HAP-1 (cell line): Measurements from ENCODE around the gene NADSYN1.

Source experiments
- DNase-seq, 2 experiments: peaks; one replicate each; pipeline ENCODE4 v3.0.0-alpha.2; 2016 to 2020; ENCODE audit warnings: low spot score in 2 of 2
- H3K27me3 ChIP-seq: fragments of 250-450 bp; sonication (Bioruptor Pico); 2 replicates; pipeline ENCODE4 v1.5.1; 2020; ENCODE audit warnings: low read depth, mild to moderate bottlenecking, moderate library complexity
- H3K36me3 ChIP-seq: fragments of 250-450 bp; sonication (Bioruptor Pico); replicated peaks from 2 replicates; pipeline ENCODE4 v1.5.1; 2020; ENCODE audit warnings: mild to moderate bottlenecking
- H3K4me1 ChIP-seq: fragments of 250-450 bp; sonication (Bioruptor Pico); 2 replicates; pipeline ENCODE4 v1.5.1; 2020; ENCODE audit warnings: mild to moderate bottlenecking
- H3K4me3 ChIP-seq: fragments of 250-450 bp; sonication (Bioruptor Pico); 2 replicates; pipeline ENCODE4 v1.5.1; 2020; ENCODE audit warnings: mild to moderate bottlenecking, moderate library complexity
- H3K9me3 ChIP-seq: fragments of 250-450 bp; sonication (Bioruptor Pico); 2 replicates; pipeline ENCODE4 v1.5.1; 2020; ENCODE audit warnings: mild to moderate bottlenecking, moderate library complexity
- in situ Hi-C: fragments of 300-500 bp; cut with MboI; formaldehyde crosslinking; loops from 3 replicates; pipeline ENCODE4 v1.14.3; 2020; ENCODE audit warnings: low sequenced_read_pairs, inconsistent platforms, mixed read lengths

The NADSYN1 gene

GRCh38 chr11:71477641-71478527, 24.9 kb downstream of the NADSYN1 start:
- no peaks in the 10 kb centered on the region for H3K9me3 ChIP-seq

DNA sequence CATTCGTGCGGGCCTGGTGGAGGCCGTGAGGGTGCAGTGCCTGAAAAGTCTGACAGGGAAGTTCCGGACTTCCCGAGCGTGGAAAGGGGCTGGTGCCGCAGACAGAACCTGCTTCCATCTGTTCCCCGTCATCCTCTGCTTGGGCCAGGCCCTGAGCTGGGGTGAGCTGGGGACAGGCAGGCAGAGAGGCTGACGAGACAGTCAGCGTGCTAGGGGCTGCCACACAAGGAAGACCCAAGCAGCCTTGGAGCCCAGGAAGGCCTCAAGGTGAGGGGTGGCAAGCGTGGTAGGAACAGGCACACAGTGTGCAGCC, 25.5 kb downstream of the NADSYN1 start:
- H3K36me3 ChIP-seq: peaks cover 15% of the 10 kb centered on the region
- no peak for DNase-seq
- no peaks in the 10 kb centered on the region for H3K9me3 ChIP-seq
- H3K4me3 ChIP-seq: no peak overlapping the region
- H3K4me1 ChIP-seq: no peaks in the 10 kb centered on the region
- H3K27me3 ChIP-seq: no peaks in the 10 kb centered on the region
- in situ Hi-C loops: no loop called here

More at GRCh38 chr11:71477641-71478527, 24.9 kb downstream of the NADSYN1 start:
- in situ Hi-C loops: no loop called here
- Histone ChIP-seq H3K36me3 (peaks cover 14% of the 10 kb centered on the region), H3K4me3 (no peak overlapping the region), H3K27me3 (no peaks in the 10 kb centered on the region), H3K4me1 (no peaks in the 10 kb centered on the region)
- no peak for DNase-seq

- no peaks in the 10 kb centered on the region for H3K4me1 ChIP-seq
- no peaks in the 10 kb centered on the region for H3K9me3 ChIP-seq
- H3K27me3 ChIP-seq: no peaks in the 10 kb centered on the region
- no peak overlapping the region for H3K4me3 ChIP-seq
- in situ Hi-C loops: no loop called here
- DNase-seq: no peak
- peaks cover 12% of the 10 kb centered on the region for H3K36me3 ChIP-seq
Measured at GRCh38 chr11:71481101-71481960, 28.3 kb downstream of the NADSYN1 start.

- no peaks in the 10 kb centered on the region for H3K27me3 ChIP-seq
- H3K9me3 ChIP-seq: no peaks in the 10 kb centered on the region
- no peak overlapping the region for H3K4me3 ChIP-seq
- H3K36me3 ChIP-seq: peaks cover 12% of the 10 kb centered on the region
- no peaks in the 10 kb centered on the region for H3K4me1 ChIP-seq
- no peak for DNase-seq
- in situ Hi-C loops: no loop called here
Measured at GRCh38 chr11:71482216-71482615, 29.2 kb downstream of the NADSYN1 start.

GRCh38 chr11:71482746-71483364, 29.9 kb downstream of the NADSYN1 start:
- H3K36me3 ChIP-seq: peaks cover 12% of the 10 kb centered on the region
- H3K9me3 ChIP-seq: no peaks in the 10 kb centered on the region
- DNase-seq: no peak
- no peaks in the 10 kb centered on the region for H3K4me1 ChIP-seq
- in situ Hi-C loops: no loop called here
- no peak overlapping the region for H3K4me3 ChIP-seq
- no peaks in the 10 kb centered on the region for H3K27me3 ChIP-seq

GRCh38 chr11:71483692-71484091, 30.7 kb downstream of the NADSYN1 start:
- in situ Hi-C loops: no loop called here
- Histone ChIP-seq H3K9me3 (no peaks in the 10 kb centered on the region), H3K4me1 (no peaks in the 10 kb centered on the region), H3K27me3 (no peaks in the 10 kb centered on the region), H3K36me3 (peaks cover 12% of the 10 kb centered on the region), H3K4me3 (no peak overlapping the region)
- DNase-seq: no peak

GRCh38 chr11:71484248-71485062, 31.5 kb downstream of the NADSYN1 start:
- no peak for DNase-seq
- Histone ChIP-seq H3K27me3 (no peaks in the 10 kb centered on the region), H3K9me3 (no peaks in the 10 kb centered on the region), H3K36me3 (peaks cover 12% of the 10 kb centered on the region), H3K4me3 (no peak overlapping the region), H3K4me1 (no peaks in the 10 kb centered on the region)
- in situ Hi-C loops: no loop called here

DNA sequence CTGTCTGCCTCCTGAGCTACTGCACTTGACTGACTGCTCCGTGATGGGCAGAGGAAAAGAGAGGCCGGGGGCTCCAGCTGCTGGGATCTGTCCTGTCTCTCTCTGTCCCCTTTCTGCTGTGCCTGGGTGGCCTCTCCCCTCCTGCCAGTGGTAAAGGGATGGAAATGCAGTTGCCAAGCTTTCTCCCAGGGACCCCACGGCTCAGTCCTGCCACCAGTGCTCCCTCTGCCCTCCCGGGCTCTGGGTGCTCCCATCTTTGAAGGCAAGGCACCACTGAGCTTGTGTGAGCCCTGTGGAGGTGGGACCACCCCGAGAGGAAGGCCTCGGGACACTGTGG, 32.0 kb downstream of the NADSYN1 start:
- Histone ChIP-seq H3K4me3 (no peak overlapping the region), H3K27me3 (no peaks in the 10 kb centered on the region), H3K4me1 (no peaks in the 10 kb centered on the region), H3K9me3 (no peaks in the 10 kb centered on the region), H3K36me3 (peaks cover 10% of the 10 kb centered on the region)
- no peak for DNase-seq
- in situ Hi-C loops: no loop called here

GRCh38 chr11:71485466-71485865, 32.5 kb downstream of the NADSYN1 start:
- H3K27me3 ChIP-seq: no peaks in the 10 kb centered on the region
- no peak for DNase-seq
- H3K36me3 ChIP-seq: peaks cover 10% of the 10 kb centered on the region
- no peaks in the 10 kb centered on the region for H3K4me1 ChIP-seq
- no peak overlapping the region for H3K4me3 ChIP-seq
- in situ Hi-C loops: no loop called here
- H3K9me3 ChIP-seq: no peaks in the 10 kb centered on the region

DNA sequence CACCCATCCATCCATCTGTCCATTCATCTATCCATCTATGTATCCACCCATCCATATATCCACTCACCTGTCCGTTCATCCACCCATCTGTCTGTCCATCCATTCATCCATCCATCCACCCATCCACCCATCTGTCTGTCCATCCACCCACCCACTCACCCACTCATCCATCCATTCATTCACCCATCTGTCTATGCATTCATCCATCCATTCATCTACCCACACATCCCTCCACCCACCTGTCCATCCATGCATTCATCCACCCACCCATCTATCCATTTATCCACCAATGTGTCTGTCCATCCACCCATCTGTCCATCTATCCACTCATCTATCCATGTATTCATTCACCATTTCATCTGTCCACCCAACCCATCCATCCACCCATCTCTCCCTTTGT, 33.3 kb downstream of the NADSYN1 start:
- in situ Hi-C loops: no loop called here
- H3K27me3 ChIP-seq: no peaks in the 10 kb centered on the region
- peaks cover 10% of the 10 kb centered on the region for H3K36me3 ChIP-seq
- H3K4me1 ChIP-seq: no peaks in the 10 kb centered on the region
- no peak overlapping the region for H3K4me3 ChIP-seq
- no peaks in the 10 kb centered on the region for H3K9me3 ChIP-seq
- no peak for DNase-seq

- no peaks in the 10 kb centered on the region for H3K9me3 ChIP-seq
- in situ Hi-C loops: no loop called here
- H3K27me3 ChIP-seq: no peaks in the 10 kb centered on the region
- no peaks in the 10 kb centered on the region for H3K4me1 ChIP-seq
- H3K36me3 ChIP-seq: peaks cover 14% of the 10 kb centered on the region
- no peak for DNase-seq
- no peak overlapping the region for H3K4me3 ChIP-seq
Measured at GRCh38 chr11:71488681-71489270, 35.8 kb downstream of the NADSYN1 start.

- Histone ChIP-seq H3K27me3 (no peaks in the 10 kb centered on the region), H3K36me3 (peaks cover 12% of the 10 kb centered on the region), H3K4me3 (no peak overlapping the region), H3K4me1 (no peaks in the 10 kb centered on the region), H3K9me3 (no peaks in the 10 kb centered on the region)
- no peak for DNase-seq
- in situ Hi-C loops: no loop called here
Measured at GRCh38 chr11:71489311-71490043, 36.5 kb downstream of the NADSYN1 start.
